ENCODE results near the gene PRSS36.

Gene PRSS36

GRCh38 chr16:31099860-31100638 is 49.8 kb downstream of the PRSS36 start:
- no peak for DNase-seq (ENCODE audit: low read depth)

GRCh38 chr16:31094424-31095120 is 55.3 kb downstream of the PRSS36 start, which contains the start of gene VKORC1:
Gene VKORC1 (minus strand): TSS chr16:31094797. CDS start chr16:31094729, 68 bp downstream.
- DNase-seq (ENCODE audit: low read depth), result peak; percentile 89

GRCh38 chr16:31094088-31094423 is 55.8 kb downstream of the PRSS36 start:
- no peak for DNase-seq (ENCODE audit: low read depth)

DNA sequence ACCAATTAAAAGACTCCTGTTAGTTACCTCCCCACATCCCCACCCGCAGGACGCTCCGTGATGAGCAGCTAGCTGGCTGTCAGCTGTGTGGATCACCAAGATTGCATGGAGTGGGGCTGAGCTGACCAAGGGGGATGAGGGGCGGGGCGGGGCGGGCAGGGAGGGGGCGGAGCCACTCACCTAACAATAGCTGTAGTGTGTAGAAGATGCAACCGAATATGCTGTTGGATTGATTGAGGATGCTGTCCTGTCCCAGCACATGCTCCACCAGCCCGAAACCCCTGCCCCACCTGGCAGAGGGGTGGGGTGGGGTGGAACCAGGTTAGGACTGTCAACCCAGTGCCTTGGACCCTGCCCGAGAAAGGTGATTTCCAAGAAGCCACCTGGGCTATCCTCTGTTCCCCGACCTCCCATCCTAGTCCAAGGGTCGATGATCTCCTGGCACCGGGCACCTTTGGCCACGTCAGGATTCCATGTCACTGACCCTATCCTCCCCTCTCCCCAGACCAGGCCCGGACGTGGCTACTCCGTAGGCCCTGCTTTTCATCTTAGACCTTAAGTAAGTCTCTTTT is 56.6 kb downstream of the PRSS36 start:
- DNase-seq (ENCODE audit: low read depth), result no peak

- DNase-seq (ENCODE audit: low read depth), result no peak
Observed at GRCh38 chr16:31092330-31092729, 57.5 kb downstream of the PRSS36 start.

- DNase-seq (ENCODE audit: low read depth), result no peak
Observed at GRCh38 chr16:31090540-31090939, 59.3 kb downstream of the PRSS36 start.

DNA sequence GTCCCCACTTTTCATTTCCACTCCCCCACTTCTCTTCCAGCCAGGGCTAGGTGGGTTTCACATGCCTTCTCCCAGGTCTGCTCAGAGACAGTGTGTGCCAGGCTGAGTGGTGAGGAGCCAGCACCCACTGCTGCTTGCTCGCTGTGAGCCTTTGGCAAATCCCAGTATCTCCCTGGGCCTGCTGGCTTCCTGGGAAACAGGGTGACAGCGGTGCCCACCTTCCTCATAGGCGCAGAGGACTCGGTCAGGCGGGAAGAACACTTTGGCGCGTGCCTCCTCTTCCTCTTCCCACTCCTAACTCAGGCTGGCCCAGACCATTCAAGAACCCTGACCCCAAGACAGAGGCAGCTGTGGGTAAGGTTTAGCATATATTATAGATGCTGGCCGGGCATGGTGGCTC is 60.7 kb downstream of the PRSS36 start:
- DNase-seq (ENCODE audit: low read depth), result no peak

Data from GM04503 (cell line).